Fibroblast of lung (primary cell): ENCODE measurements around the gene TCF4.

ENCODE experiments used
- CTCF ChIP-seq, 2 donors: IDR thresholded peaks in 1 of 2; conservative IDR thresholded peaks in 1 of 2; 1 replicate in 1 of 2; 2 replicates in 1 of 2; pipeline ENCODE4 v1.5.1; 2011 to 2012; ENCODE audit warnings: low read length in 2 of 2, control low read depth in 1 of 2, inconsistent platforms in 1 of 2, low read depth in 1 of 2, mild to moderate bottlenecking in 1 of 2
- EZH2 ChIP-seq: IDR thresholded peaks from 2 replicates; pipeline ENCODE4 v1.5.1; 2012; ENCODE audit warnings: low read length, control low read depth, mild to moderate bottlenecking; ENCODE audit errors: missing control alignments

GRCh38 chr18:55300936-55301531 lies 287.0 kb downstream of the TCF4 start:
- TF ChIP-seq CTCF (conservative IDR thresholded peaks at IDR 0.05 in 1 of 2, IDR thresholded peaks at IDR 0.05 in 1 of 2; ENCODE audit: low read depth in 1 of 2, low read length in 2 of 2) (no peak), EZH2 (no peak)
